ENCODE results near the gene GTF2IRD2. TPM values are rescaled to one million over a fixed set of nuclear protein-coding genes. Genes with fewer than 3 reads are reported as not detected.
"Not testable (repeated sequence)": the region's sequence is repeated elsewhere in the genome, so short reads cannot be mapped to it uniquely, and the experiment has no call there.

The GTF2IRD2 gene
- total RNA-seq, 2 donors from 2014 or later = 8.3 to 12.7 TPM

- not testable (repeated sequence) for H3K27ac ChIP-seq (ENCODE audit: low read depth, low read length); H3K9me3 Mint-ChIP-seq; H3K4me1 ChIP-seq (ENCODE audit: control insufficient read depth, insufficient read depth, low read length); H3K9me3 ChIP-seq (ENCODE audit: control insufficient read depth, low read length); H3K9ac ChIP-seq (ENCODE audit: extremely low read depth, low read length, poor library complexity, severe bottlenecking); H3K4me1 Mint-ChIP-seq; H3K4me3 ChIP-seq (ENCODE audit: low read length); H3K36me3 ChIP-seq (ENCODE audit: control insufficient read depth, insufficient read depth, low read length); H3K36me3 Mint-ChIP-seq (ENCODE audit: low read depth); H3K4me3 Mint-ChIP-seq; H3K27me3 Mint-ChIP-seq (ENCODE audit: insufficient read depth); H3K27me3 ChIP-seq (ENCODE audit: control insufficient read depth, insufficient read depth, low read length, poor library complexity, severe bottlenecking); H3K27ac Mint-ChIP-seq
- WGBS, 2 experiments (ENCODE audit: insufficient coverage in 1 of 2, insufficient read length in 1 of 2) = 0 to 4% methylated on average over 4 to 15 of the region's 82 CpGs
- peak; percentile 97 for DNase-seq
These were observed 62.8 kb downstream of the GTF2IRD2 start for GRCh38 chr7:74788369-74789150.

GRCh38 chr7:74783595-74783994 is 67.8 kb downstream of the GTF2IRD2 start:
- not testable (repeated sequence) for H3K9me3 Mint-ChIP-seq; H3K36me3 Mint-ChIP-seq (ENCODE audit: low read depth)
- 95 to 100% methylated on average over 1 to 3 of the region's 5 CpGs for WGBS, 2 experiments (ENCODE audit: insufficient coverage in 1 of 2, insufficient read length in 1 of 2)

GRCh38 chr7:74781746-74782145 is 69.7 kb downstream of the GTF2IRD2 start:
- WGBS, 2 experiments (ENCODE audit: insufficient coverage in 1 of 2, insufficient read length in 1 of 2) = no CpG with 5 or more reads among the region's 6 CpGs
- not testable (repeated sequence) for H3K27ac Mint-ChIP-seq; H3K9me3 ChIP-seq (ENCODE audit: control insufficient read depth, low read length); H3K4me3 ChIP-seq (ENCODE audit: low read length); H3K27me3 Mint-ChIP-seq (ENCODE audit: insufficient read depth); DNase-seq; H3K27me3 ChIP-seq (ENCODE audit: control insufficient read depth, insufficient read depth, low read length, poor library complexity, severe bottlenecking); H3K4me1 ChIP-seq (ENCODE audit: control insufficient read depth, insufficient read depth, low read length); H3K4me1 Mint-ChIP-seq; H3K9me3 Mint-ChIP-seq; H3K9ac ChIP-seq (ENCODE audit: extremely low read depth, low read length, poor library complexity, severe bottlenecking); H3K27ac ChIP-seq (ENCODE audit: low read depth, low read length); H3K36me3 Mint-ChIP-seq (ENCODE audit: low read depth); H3K36me3 ChIP-seq (ENCODE audit: control insufficient read depth, insufficient read depth, low read length); H3K4me3 Mint-ChIP-seq

More at GRCh38 chr7:74783595-74783994, 67.8 kb downstream of the GTF2IRD2 start:
- not testable (repeated sequence) for H3K4me3 ChIP-seq (ENCODE audit: low read length); H3K9me3 ChIP-seq (ENCODE audit: control insufficient read depth, low read length); H3K4me3 Mint-ChIP-seq; H3K27ac Mint-ChIP-seq; H3K27me3 Mint-ChIP-seq (ENCODE audit: insufficient read depth); H3K4me1 Mint-ChIP-seq; H3K27me3 ChIP-seq (ENCODE audit: control insufficient read depth, insufficient read depth, low read length, poor library complexity, severe bottlenecking); H3K9ac ChIP-seq (ENCODE audit: extremely low read depth, low read length, poor library complexity, severe bottlenecking); H3K4me1 ChIP-seq (ENCODE audit: control insufficient read depth, insufficient read depth, low read length); H3K36me3 ChIP-seq (ENCODE audit: control insufficient read depth, insufficient read depth, low read length); H3K27ac ChIP-seq (ENCODE audit: low read depth, low read length)
- DNase-seq = peak; percentile 18

GRCh38 chr7:74779053-74779452 is 72.4 kb downstream of the GTF2IRD2 start:
- H3K27me3 Mint-ChIP-seq (ENCODE audit: insufficient read depth); H3K27me3 ChIP-seq (ENCODE audit: control insufficient read depth, insufficient read depth, low read length, poor library complexity, severe bottlenecking); H3K36me3 Mint-ChIP-seq (ENCODE audit: low read depth); H3K9ac ChIP-seq (ENCODE audit: extremely low read depth, low read length, poor library complexity, severe bottlenecking); H3K9me3 ChIP-seq (ENCODE audit: control insufficient read depth, low read length); H3K4me3 Mint-ChIP-seq; H3K9me3 Mint-ChIP-seq; H3K4me1 Mint-ChIP-seq; H3K27ac Mint-ChIP-seq; H3K36me3 ChIP-seq (ENCODE audit: control insufficient read depth, insufficient read depth, low read length); H3K27ac ChIP-seq (ENCODE audit: low read depth, low read length); H3K4me1 ChIP-seq (ENCODE audit: control insufficient read depth, insufficient read depth, low read length); DNase-seq; H3K4me3 ChIP-seq (ENCODE audit: low read length): not testable (repeated sequence)
- WGBS, 2 experiments (ENCODE audit: insufficient coverage in 1 of 2, insufficient read length in 1 of 2) = 72% methylated on average over 4 of the region's 17 CpGs; no CpG with 5 or more reads in 1 of the 2 experiments

GRCh38 chr7:74775111-74775510 is 76.3 kb downstream of the GTF2IRD2 start:
- H3K4me3 ChIP-seq (ENCODE audit: low read length); H3K27me3 ChIP-seq (ENCODE audit: control insufficient read depth, insufficient read depth, low read length, poor library complexity, severe bottlenecking); H3K36me3 ChIP-seq (ENCODE audit: control insufficient read depth, insufficient read depth, low read length); H3K9ac ChIP-seq (ENCODE audit: extremely low read depth, low read length, poor library complexity, severe bottlenecking); H3K27me3 Mint-ChIP-seq (ENCODE audit: insufficient read depth); H3K4me1 ChIP-seq (ENCODE audit: control insufficient read depth, insufficient read depth, low read length); H3K4me1 Mint-ChIP-seq; H3K9me3 Mint-ChIP-seq; H3K4me3 Mint-ChIP-seq; DNase-seq; H3K36me3 Mint-ChIP-seq (ENCODE audit: low read depth); H3K9me3 ChIP-seq (ENCODE audit: control insufficient read depth, low read length); H3K27ac ChIP-seq (ENCODE audit: low read depth, low read length); H3K27ac Mint-ChIP-seq: not testable (repeated sequence)
- no CpG with 5 or more reads among the region's 6 CpGs for WGBS, 2 experiments (ENCODE audit: insufficient coverage in 1 of 2, insufficient read length in 1 of 2)

- H3K36me3 Mint-ChIP-seq (ENCODE audit: low read depth); H3K4me3 ChIP-seq (ENCODE audit: low read length); H3K9me3 ChIP-seq (ENCODE audit: control insufficient read depth, low read length); H3K36me3 ChIP-seq (ENCODE audit: control insufficient read depth, insufficient read depth, low read length); H3K9me3 Mint-ChIP-seq; H3K4me1 ChIP-seq (ENCODE audit: control insufficient read depth, insufficient read depth, low read length); H3K27me3 ChIP-seq (ENCODE audit: control insufficient read depth, insufficient read depth, low read length, poor library complexity, severe bottlenecking); H3K4me1 Mint-ChIP-seq; H3K27me3 Mint-ChIP-seq (ENCODE audit: insufficient read depth); H3K27ac ChIP-seq (ENCODE audit: low read depth, low read length); H3K9ac ChIP-seq (ENCODE audit: extremely low read depth, low read length, poor library complexity, severe bottlenecking); H3K27ac Mint-ChIP-seq; DNase-seq; H3K4me3 Mint-ChIP-seq: not testable (repeated sequence)
- WGBS, 2 experiments (ENCODE audit: insufficient coverage in 1 of 2, insufficient read length in 1 of 2) = no CpG with 5 or more reads among the region's 21 CpGs
These were observed 77.3 kb downstream of the GTF2IRD2 start, which contains the start of gene NCF1 for GRCh38 chr7:74773760-74774750. Gene NCF1, plus strand, starts transcription at chr7:74774011. Its CDS starts 21 bp downstream, at chr7:74774032.
